AG04450 (cell line): ENCODE measurements around the gene BABAM1. TPM values are rescaled to one million over a fixed set of nuclear protein-coding genes. Genes with fewer than 3 reads are reported as not detected.

Experiments used
- CTCF ChIA-PET: fragments of 300-600, 350-600 bp; formaldehyde crosslinking; extraction: SDS; loops from one replicate; lab custom pipeline; 2022; ENCODE audit warnings: antibody characterized with exemption, inconsistent platforms; lab: Charles Lee
- POLR2A ChIA-PET: fragments of 350-600 bp; formaldehyde crosslinking; extraction: SDS; loops from one replicate; lab custom pipeline; 2021; ENCODE audit warnings: antibody characterized with exemption, inconsistent platforms; lab: Yijun Ruan, JAX
- DNase-seq: peaks from one replicate; pipeline ENCODE4 v3.0.0-alpha.2; 2011; ENCODE audit warnings: low read depth, low spot score
- H3K27ac ChIP-seq: one replicate; pipeline ENCODE4 v1.5.1; 2012; ENCODE audit warnings: low read depth, low read length, control low read depth
- H3K27me3 ChIP-seq: one replicate; pipeline ENCODE4 v1.6.0; 2012; ENCODE audit warnings: low read length; ENCODE audit not compliant: control insufficient read depth, insufficient read depth
- H3K4me3 ChIP-seq: 2 replicates; pipeline ENCODE4 v1.5.1; 2011; ENCODE audit warnings: mild to moderate bottlenecking, low read depth, low read length, control low read depth
- H3K9me3 ChIP-seq: 2 replicates; pipeline ENCODE4 v1.5.1; 2012; ENCODE audit warnings: low read length; ENCODE audit not compliant: control insufficient read depth, insufficient read depth
- CTCF ChIP-seq: IDR thresholded peaks from 2 replicates; pipeline ENCODE4 v1.5.1; 2011; ENCODE audit warnings: low read depth, low read length, control low read depth, inconsistent platforms
- polyA plus RNA-seq: library from polyadenylated mRNA; depleted of rRNA; stranded (reverse); fragments of >200 nt; gene quantifications from 2 replicates; pipeline ENCODE4 v1.2.3, GENCODE V29; 2011

The BABAM1 gene
- polyA plus RNA-seq, 1 experiment, result 98.6 TPM

- ChIA-PET POLR2A (interaction anchor here (0.5 kb wide), 1 partner anchor 614 kb away, joined by 3 read pairs; no protein-coding TSS in a partner anchor), CTCF (no interaction called here)
- H3K27me3 ChIP-seq, result no peaks in the 10 kb centered on the region
- TF ChIP-seq CTCF, result no peak
- peak overlapping the region; percentile 52; the same call in 1 of the 2 replicates for H3K4me3 ChIP-seq
- DNase-seq, result no peak
- H3K9me3 ChIP-seq, result no peaks in the 10 kb centered on the region; the same call in 1 of the 2 replicates
- peak overlapping the region; percentile 47 for H3K27ac ChIP-seq
These were observed 20.4 kb upstream of the BABAM1 start for GRCh38 chr19:17246681-17247425.

- ChIA-PET POLR2A (no interaction called here), CTCF (interaction anchor here (0.7 to 1.1 kb wide), 2 partner anchors 11 to 12 kb away, joined by 3 to 4 read pairs; no protein-coding TSS in a partner anchor)
- no peak for TF ChIP-seq CTCF
- Histone ChIP-seq H3K4me3 (no peak overlapping the region), H3K9me3 (no peaks in the 10 kb centered on the region; the same call in 1 of the 2 replicates), H3K27me3 (no peaks in the 10 kb centered on the region), H3K27ac (no peak overlapping the region)
- DNase-seq, result no peak
These were observed 19.0 kb upstream of the BABAM1 start for GRCh38 chr19:17248011-17248776.

- ChIA-PET CTCF (interaction anchor here (0.5 kb wide), 1 partner anchor 10 kb away, joined by 3 read pairs; no protein-coding TSS in a partner anchor), POLR2A (no interaction called here)
- Histone ChIP-seq H3K9me3 (no peaks in the 10 kb centered on the region), H3K27me3 (no peaks in the 10 kb centered on the region), H3K4me3 (no peak overlapping the region), H3K27ac (no peak overlapping the region)
- TF ChIP-seq CTCF, result no peak
- DNase-seq, result no peak
These were observed 17.2 kb upstream of the BABAM1 start for GRCh38 chr19:17249887-17250548.

GRCh38 chr19:17254636-17255035, 12.6 kb upstream of the BABAM1 start:
- Histone ChIP-seq H3K4me3 (no peak overlapping the region), H3K9me3 (peaks cover 11% of the 10 kb centered on the region), H3K27me3 (peaks cover 4% of the 10 kb centered on the region), H3K27ac (no peak overlapping the region)
- ChIA-PET CTCF (interaction anchor here (1.2 to 1.3 kb wide), 2 partner anchors 18 to 27 kb away, joined by 4 to 5 read pairs; partner anchors contain the start of gene ANKLE1), POLR2A (no interaction called here)
- no peak for TF ChIP-seq CTCF
- no peak for DNase-seq
